Nephron progenitor cell (in vitro differentiated cells): ENCODE results near the gene ADRB1.

Experiments
- DNase-seq: peaks from one replicate; pipeline ENCODE4 v3.0.0; 2021
- H3K27ac Mint-ChIP-seq: 2 replicates; pipeline ENCODE4 v1.8.0; 2021; ENCODE audit warnings: mild to moderate bottlenecking, moderate library complexity, mixed read lengths
- H3K27me3 Mint-ChIP-seq: 2 replicates; pipeline ENCODE4 v1.8.0; 2021; ENCODE audit warnings: mild to moderate bottlenecking, low read depth, mixed read lengths; ENCODE audit not compliant: poor library complexity
- H3K36me3 Mint-ChIP-seq: 2 replicates; pipeline ENCODE4 v1.8.0; 2021; ENCODE audit warnings: low read depth, mixed read lengths
- H3K4me1 Mint-ChIP-seq: 2 replicates; pipeline ENCODE4 v1.8.0; 2021; ENCODE audit warnings: mixed read lengths
- H3K4me3 Mint-ChIP-seq: 2 replicates; pipeline ENCODE4 v1.8.0; 2021; ENCODE audit warnings: mild to moderate bottlenecking, moderate library complexity, mixed read lengths
- H3K9me3 Mint-ChIP-seq: 2 replicates; pipeline ENCODE4 v1.8.0; 2021; ENCODE audit warnings: mild to moderate bottlenecking, moderate library complexity, mixed read lengths
- CTCF ChIP-seq: fragments of 200-600 bp; sonication (generic); IDR thresholded peaks from 2 replicates; pipeline ENCODE4 v1.5.0; 2021; ENCODE audit warnings: antibody characterized with exemption

Gene ADRB1

GRCh38 chr10:114027951-114028350 lies 15.7 kb upstream of the ADRB1 start:
- Mint-ChIP-seq H3K9me3 (no peaks in the 10 kb centered on the region), H3K4me3 (no peak overlapping the region), H3K36me3 (no peaks in the 10 kb centered on the region), H3K27me3 (peaks cover 23% of the 10 kb centered on the region), H3K27ac (no peak overlapping the region), H3K4me1 (peaks cover 30% of the 10 kb centered on the region)
- no peak for DNase-seq
- TF ChIP-seq CTCF, result no peak

GRCh38 chr10:114028425-114028824 lies 15.2 kb upstream of the ADRB1 start:
- no peak for DNase-seq
- Mint-ChIP-seq H3K9me3 (no peaks in the 10 kb centered on the region), H3K36me3 (no peaks in the 10 kb centered on the region), H3K27me3 (peaks cover 24% of the 10 kb centered on the region), H3K27ac (no peak overlapping the region), H3K4me1 (peaks cover 27% of the 10 kb centered on the region), H3K4me3 (no peak overlapping the region)
- TF ChIP-seq CTCF, result no peak

GRCh38 chr10:114029655-114030054 lies 14.0 kb upstream of the ADRB1 start:
- Mint-ChIP-seq H3K9me3 (no peaks in the 10 kb centered on the region), H3K36me3 (no peaks in the 10 kb centered on the region), H3K4me1 (peaks cover 21% of the 10 kb centered on the region)

GRCh38 chr10:114030140-114030539 lies 13.5 kb upstream of the ADRB1 start:
- Mint-ChIP-seq H3K4me3 (no peak overlapping the region), H3K4me1 (peaks cover 16% of the 10 kb centered on the region), H3K27ac (no peak overlapping the region), H3K27me3 (peaks cover 29% of the 10 kb centered on the region), H3K9me3 (no peaks in the 10 kb centered on the region), H3K36me3 (no peaks in the 10 kb centered on the region)
- no peak for DNase-seq
- no peak for TF ChIP-seq CTCF

More at GRCh38 chr10:114029655-114030054, 14.0 kb upstream of the ADRB1 start:
- no peak for DNase-seq
- H3K27ac Mint-ChIP-seq, result no peak overlapping the region
- no peak for TF ChIP-seq CTCF
- H3K27me3 Mint-ChIP-seq, result peaks cover 27% of the 10 kb centered on the region
- H3K4me3 Mint-ChIP-seq, result no peak overlapping the region

- no peaks in the 10 kb centered on the region for H3K36me3 Mint-ChIP-seq
Observed at GRCh38 chr10:114031073-114031972, 12.3 kb upstream of the ADRB1 start.

More at GRCh38 chr10:114031073-114031972, 12.3 kb upstream of the ADRB1 start:
- H3K9me3 Mint-ChIP-seq, result no peaks in the 10 kb centered on the region
- H3K27me3 Mint-ChIP-seq, result peaks cover 26% of the 10 kb centered on the region
- DNase-seq, result no peak
- H3K27ac Mint-ChIP-seq, result no peak overlapping the region
- no peak overlapping the region for H3K4me3 Mint-ChIP-seq
- peaks cover 10% of the 10 kb centered on the region for H3K4me1 Mint-ChIP-seq
- TF ChIP-seq CTCF, result no peak
